ENCODE data around the gene ALOX15.

- TF ChIP-seq CTCF (IDR thresholded peaks at IDR 0.05) (no peak), POLR2A (IDR thresholded peaks at IDR 0.05) (no peak)
Observed at GRCh38 chr17:4642286-4642685, 808 bp upstream of the ALOX15 start.
